Activated naive CD4-positive, alpha-beta T cell treated with anti-CD3 and anti-CD28 coated beads, Interleukin-2, amount 10 ng/mL, durations not matched to agents 7 days and 5 days (primary cell): ENCODE results near the gene PROX1.

Experiments used
- CTCF ChIA-PET: fragments of 350-600 bp; sonication (Branson Sonifier 250); formaldehyde crosslinking; loops from one replicate; lab custom pipeline; 2021; ENCODE audit warnings: antibody characterized with exemption; lab: Charles Lee
- DNase-seq: peaks from one replicate; pipeline ENCODE4 v3.0.0-alpha.2; 2020
- H3K27ac Mint-ChIP-seq: one replicate; pipeline ENCODE4 v1.8.0; 2021; ENCODE audit warnings: mild to moderate bottlenecking, moderate library complexity, mixed read lengths
- H3K27me3 Mint-ChIP-seq: one replicate; pipeline ENCODE4 v1.8.0; 2021; ENCODE audit warnings: mild to moderate bottlenecking, mixed read lengths
- H3K36me3 Mint-ChIP-seq: one replicate; pipeline ENCODE4 v1.8.0; 2021; ENCODE audit warnings: mixed read lengths
- H3K4me1 Mint-ChIP-seq: one replicate; pipeline ENCODE4 v1.8.0; 2021; ENCODE audit warnings: mixed read lengths
- H3K4me3 Mint-ChIP-seq: one replicate; pipeline ENCODE4 v1.8.0; 2021; ENCODE audit warnings: mild to moderate bottlenecking, moderate library complexity, mixed read lengths
- H3K9me3 Mint-ChIP-seq: one replicate; pipeline ENCODE4 v1.8.0; 2021; ENCODE audit warnings: mixed read lengths

The PROX1 gene

DNA sequence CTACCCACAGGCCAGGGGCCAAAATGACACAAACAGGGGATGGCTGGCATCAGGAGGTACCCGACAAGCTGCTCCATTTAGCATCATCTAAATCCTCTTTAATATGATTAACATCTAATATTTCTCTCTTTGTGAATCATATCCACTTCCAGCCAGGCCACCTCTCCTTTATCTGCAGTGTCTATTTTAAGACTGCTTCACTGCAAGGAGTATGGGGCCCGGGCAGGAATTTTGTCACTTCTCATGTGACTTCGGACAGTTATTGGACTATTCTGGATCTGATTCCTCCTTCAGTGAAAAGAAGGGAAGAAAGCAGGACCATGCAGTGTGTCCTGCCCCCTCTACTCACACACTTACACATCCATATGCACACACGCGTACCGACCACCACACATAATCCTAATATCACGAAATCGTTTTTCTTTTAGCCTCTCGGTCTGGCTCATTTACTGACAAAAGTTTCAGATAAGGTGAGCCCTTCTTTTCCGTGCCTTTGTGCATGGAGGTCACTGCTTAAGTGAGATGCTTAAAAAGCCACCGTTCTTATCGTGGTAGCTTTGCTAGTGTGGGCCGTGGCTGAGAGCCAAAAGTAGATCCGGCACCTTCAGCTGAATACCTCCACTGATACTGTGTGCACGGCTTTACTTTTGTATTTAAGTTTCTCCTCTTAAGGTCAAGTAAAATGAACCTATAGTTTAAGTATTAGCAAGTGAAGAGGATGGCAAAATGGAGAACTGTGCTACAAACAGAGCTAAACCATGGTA is 26.0 kb downstream of the PROX1 start:
- Mint-ChIP-seq H3K4me1 (peaks cover 5% of the 10 kb centered on the region), H3K27me3 (no peaks in the 10 kb centered on the region), H3K9me3 (no peaks in the 10 kb centered on the region), H3K27ac (no peak overlapping the region), H3K36me3 (no peaks in the 10 kb centered on the region), H3K4me3 (no peak overlapping the region)
- CTCF ChIA-PET = interaction anchor here (0.9 kb wide), 1 partner anchor 10 kb away, joined by 3 read pairs; no protein-coding TSS in a partner anchor
- no peak for DNase-seq

DNA sequence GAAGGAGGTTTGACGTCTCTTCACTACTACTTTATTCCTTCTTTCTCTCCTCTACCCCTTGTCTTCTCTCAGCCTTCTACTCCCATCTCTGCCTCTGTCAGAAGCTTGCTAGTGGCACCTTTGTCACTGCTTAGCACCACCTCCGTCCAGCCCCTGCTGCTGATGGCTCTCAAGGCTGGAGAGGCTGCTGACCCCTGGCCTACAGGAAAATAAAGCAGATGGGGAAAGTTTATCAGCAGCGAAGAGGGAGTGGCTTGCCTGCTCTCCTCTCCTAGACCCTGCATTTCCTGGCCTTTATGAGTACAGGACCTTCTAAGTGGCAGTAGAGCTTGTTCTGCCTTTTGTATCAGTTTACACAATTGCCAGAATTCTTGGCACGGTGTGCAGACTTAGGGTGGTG is 27.0 kb downstream of the PROX1 start:
- no peaks in the 10 kb centered on the region for H3K27me3 Mint-ChIP-seq
- DNase-seq = no peak
- H3K9me3 Mint-ChIP-seq = no peaks in the 10 kb centered on the region
- H3K36me3 Mint-ChIP-seq = no peaks in the 10 kb centered on the region
- peaks cover 11% of the 10 kb centered on the region for H3K4me1 Mint-ChIP-seq
- no peak overlapping the region for H3K27ac Mint-ChIP-seq
- CTCF ChIA-PET = no interaction called here
- H3K4me3 Mint-ChIP-seq = no peak overlapping the region

DNA sequence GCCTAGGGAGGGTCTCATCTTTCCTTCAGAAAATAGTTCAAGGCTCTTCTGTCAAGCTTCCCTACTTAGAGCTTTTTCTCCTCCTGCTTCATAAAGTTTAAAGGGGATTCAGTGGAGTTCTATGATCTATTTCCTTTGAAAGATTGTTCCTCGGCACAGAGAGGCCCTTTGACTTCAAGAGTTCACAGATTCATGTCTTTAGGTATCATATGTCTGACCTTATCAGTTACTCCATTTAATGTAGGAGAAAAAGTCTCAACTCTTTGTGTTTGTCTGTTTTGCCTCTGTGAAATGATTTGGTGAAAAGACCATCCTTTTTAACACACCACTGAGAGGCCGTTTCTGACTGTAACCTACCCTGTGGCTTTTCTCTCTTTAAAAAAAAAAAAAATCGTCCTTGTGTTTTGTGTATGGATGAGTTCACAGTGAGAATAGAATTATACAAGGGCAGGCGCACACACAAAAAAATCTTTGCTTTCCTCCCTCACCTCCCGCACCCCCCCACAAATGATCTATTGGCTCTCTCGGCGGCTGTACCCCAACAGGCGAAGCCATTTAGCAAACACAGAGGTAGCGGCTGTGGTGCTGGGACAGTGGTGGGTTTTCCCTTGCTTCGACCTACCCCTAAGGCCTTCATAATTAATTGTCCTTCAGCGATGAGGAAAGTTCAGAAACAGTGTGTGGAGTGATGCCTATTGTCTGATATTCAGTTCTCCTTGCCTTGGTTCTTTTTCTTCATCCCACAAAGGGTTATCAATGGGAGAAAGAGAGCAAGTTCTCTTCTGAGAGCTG is 29.6 kb downstream of the PROX1 start:
- no peak for DNase-seq
- Mint-ChIP-seq H3K4me1 (peaks cover 11% of the 10 kb centered on the region), H3K9me3 (no peaks in the 10 kb centered on the region), H3K27ac (no peak overlapping the region), H3K4me3 (no peak overlapping the region), H3K27me3 (no peaks in the 10 kb centered on the region), H3K36me3 (no peaks in the 10 kb centered on the region)
- CTCF ChIA-PET = no interaction called here

DNA sequence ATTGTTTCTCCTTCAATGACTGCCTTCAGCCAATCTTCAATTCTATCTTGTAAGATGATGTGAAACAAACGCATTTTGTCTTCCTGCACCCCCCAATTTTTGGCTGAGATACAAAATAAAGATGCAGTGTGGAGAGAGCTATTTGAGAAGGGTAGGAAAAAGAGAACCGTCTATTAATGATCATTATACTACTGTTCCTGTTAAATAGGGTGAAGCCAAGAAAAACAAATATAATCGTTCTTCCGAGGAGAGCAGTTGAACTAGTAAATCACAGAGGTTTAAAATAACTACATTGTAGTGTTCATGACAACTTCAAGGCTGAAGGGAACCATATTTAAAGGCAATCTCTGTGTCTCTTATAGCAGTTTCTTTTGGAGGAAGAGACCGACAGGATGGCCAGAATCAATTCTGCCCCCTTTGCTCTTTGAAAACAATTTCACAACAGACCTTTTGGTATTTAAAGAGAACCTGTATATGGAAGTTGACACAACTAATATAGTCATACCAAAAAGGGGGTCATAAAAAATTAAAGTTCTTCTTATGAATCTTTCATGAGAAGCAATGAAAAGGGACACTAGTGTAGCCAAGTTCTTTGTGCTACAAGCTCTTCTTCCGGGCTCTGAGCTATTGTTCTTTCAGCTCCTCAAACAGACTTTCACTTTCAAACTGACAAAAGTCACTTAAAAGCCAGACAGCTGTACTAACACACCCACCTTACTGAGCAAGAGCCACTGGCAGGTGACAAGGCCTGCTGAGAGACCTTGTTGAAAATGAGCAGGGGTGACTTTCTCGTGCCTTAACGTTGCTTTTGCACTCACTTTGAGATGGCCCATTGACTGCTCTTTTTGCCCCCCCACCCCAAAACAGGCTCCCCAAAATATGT is 30.9 kb downstream of the PROX1 start:
- Mint-ChIP-seq H3K4me3 (no peak overlapping the region), H3K27me3 (no peaks in the 10 kb centered on the region), H3K9me3 (no peaks in the 10 kb centered on the region), H3K4me1 (peaks cover 11% of the 10 kb centered on the region), H3K27ac (no peak overlapping the region), H3K36me3 (no peaks in the 10 kb centered on the region)
- DNase-seq = no peak
- CTCF ChIA-PET = no interaction called here

DNA sequence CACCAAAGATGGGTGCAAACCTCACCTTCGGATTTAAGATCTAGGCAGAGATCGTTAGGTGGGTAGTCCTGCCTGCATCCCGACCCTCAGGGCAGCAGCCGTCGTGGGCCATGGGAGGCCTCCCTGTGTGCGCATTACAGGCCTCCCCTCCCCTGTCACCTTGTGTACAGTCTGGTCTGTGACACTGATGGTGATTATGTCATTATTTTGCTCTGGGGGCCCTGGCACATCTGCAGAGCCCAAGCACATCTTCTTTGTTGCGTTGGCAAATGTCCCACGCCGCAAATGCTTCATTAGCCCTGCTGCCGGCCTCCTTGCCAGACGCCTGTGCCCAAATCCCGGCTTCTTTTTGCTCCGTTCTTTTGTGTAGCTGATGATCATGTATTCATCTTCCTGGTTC is 31.7 kb downstream of the PROX1 start:
- H3K9me3 Mint-ChIP-seq = no peaks in the 10 kb centered on the region
- CTCF ChIA-PET = no interaction called here
- no peak overlapping the region for H3K27ac Mint-ChIP-seq
- DNase-seq = no peak
- H3K4me3 Mint-ChIP-seq = no peak overlapping the region
- H3K36me3 Mint-ChIP-seq = no peaks in the 10 kb centered on the region
- no peaks in the 10 kb centered on the region for H3K27me3 Mint-ChIP-seq
- peaks cover 11% of the 10 kb centered on the region for H3K4me1 Mint-ChIP-seq

DNA sequence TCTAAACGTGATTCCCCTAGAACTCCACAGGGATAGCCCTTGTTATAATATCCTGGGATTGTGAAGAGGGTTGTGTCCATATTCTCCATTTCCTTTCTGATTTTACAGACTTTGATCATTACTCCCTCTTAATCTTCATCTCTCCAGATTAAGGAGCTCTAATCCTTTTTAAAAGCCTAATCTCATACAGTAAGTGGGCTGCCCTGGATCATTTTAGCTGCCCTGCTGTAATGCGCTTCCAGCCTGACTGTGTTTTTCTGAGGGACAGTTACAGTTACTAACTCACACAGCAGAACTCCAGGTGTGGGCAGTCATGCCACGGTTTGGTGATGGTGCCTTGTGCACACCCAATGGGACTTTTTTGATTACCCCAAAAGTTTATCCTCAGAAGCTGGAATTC is 33.5 kb downstream of the PROX1 start:
- Mint-ChIP-seq H3K27ac (no peak overlapping the region), H3K9me3 (no peaks in the 10 kb centered on the region), H3K27me3 (no peaks in the 10 kb centered on the region), H3K36me3 (no peaks in the 10 kb centered on the region), H3K4me1 (peaks cover 11% of the 10 kb centered on the region), H3K4me3 (no peak overlapping the region)
- CTCF ChIA-PET = no interaction called here
- no peak for DNase-seq

DNA sequence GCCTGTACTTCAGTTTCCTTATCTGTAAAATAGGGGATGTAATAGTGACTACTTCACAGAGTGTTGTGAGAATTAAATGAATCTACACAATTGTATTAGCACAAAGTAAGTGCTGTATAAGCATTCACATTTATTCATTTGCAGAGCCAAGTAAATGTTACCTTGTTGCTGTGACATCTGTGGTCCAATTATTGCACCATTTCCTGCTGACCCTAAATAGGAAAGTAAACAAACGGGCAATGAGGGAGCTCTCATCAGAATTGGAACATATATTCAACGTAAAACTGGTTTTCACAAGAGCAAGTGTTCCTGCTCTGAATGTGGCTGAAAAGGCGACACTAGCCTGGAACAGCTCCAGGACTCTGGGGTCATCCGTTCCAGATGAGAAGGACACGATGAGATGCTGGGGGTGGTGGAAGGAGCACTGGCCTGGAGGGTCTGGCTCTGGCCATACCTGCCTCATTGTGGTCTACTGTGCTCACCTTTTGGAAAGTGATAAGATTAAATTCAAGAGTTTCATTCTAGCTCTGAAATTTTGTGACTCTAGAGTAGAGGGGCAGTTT is 34.5 kb downstream of the PROX1 start:
- no peak for DNase-seq
- H3K4me1 Mint-ChIP-seq = peaks cover 11% of the 10 kb centered on the region
- H3K27me3 Mint-ChIP-seq = no peaks in the 10 kb centered on the region
- H3K9me3 Mint-ChIP-seq = no peaks in the 10 kb centered on the region
- no peak overlapping the region for H3K27ac Mint-ChIP-seq
- H3K4me3 Mint-ChIP-seq = no peak overlapping the region
- CTCF ChIA-PET = no interaction called here
- no peaks in the 10 kb centered on the region for H3K36me3 Mint-ChIP-seq

DNA sequence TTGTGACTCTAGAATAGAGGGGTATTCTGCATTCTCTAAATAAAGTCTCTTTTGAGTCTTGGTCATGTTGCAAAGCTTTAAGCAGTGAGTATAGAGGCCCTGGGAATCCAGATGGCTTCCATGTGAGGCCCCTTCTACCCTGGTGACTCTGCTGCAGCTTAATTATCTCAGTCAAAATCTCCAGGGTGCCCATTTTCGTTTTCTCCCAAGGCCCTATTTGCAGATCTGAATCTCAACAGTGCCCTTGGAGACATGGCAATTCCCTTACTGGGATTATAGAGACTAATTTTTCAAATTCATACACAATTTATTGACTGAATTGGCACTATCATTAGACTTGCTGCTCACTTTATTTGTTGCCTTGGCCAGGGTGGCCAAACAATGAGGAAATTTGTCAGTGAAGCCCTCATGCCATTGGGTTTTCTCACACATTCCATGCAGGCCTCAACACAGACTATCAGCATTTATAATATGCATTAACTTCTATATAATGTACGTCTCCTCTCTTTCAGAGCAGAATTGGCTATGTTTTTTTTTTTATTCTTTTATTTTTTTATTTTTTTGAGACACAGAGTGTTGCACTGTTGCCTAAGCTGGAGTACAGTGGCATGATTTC is 35.1 kb downstream of the PROX1 start:
- Mint-ChIP-seq H3K4me3 (no peak overlapping the region), H3K27ac (no peak overlapping the region), H3K27me3 (no peaks in the 10 kb centered on the region), H3K4me1 (peaks cover 11% of the 10 kb centered on the region), H3K9me3 (no peaks in the 10 kb centered on the region), H3K36me3 (no peaks in the 10 kb centered on the region)
- DNase-seq = no peak
- CTCF ChIA-PET = no interaction called here

DNA sequence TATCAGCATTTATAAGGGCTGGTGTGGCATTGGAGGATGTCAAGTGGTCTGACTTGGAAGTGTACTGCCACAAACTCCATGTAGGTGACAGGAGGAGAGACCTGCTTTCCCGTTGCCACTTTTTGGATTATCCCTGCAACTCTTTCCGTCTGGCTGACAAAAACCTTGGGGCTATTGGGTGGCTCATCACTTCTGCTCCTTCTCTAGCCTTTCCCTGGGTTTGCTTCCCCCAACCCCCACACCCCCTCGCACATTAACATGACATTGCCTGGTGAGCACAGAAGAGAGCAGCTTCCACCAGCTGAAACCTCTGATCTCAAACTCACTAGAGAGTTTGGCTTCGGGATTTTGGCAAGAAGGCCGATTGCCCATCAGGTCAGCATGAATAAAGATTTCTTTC is 39.2 kb downstream of the PROX1 start:
- Mint-ChIP-seq H3K9me3 (no peaks in the 10 kb centered on the region), H3K27ac (no peak overlapping the region), H3K4me1 (no peaks in the 10 kb centered on the region), H3K4me3 (no peak overlapping the region), H3K36me3 (no peaks in the 10 kb centered on the region), H3K27me3 (no peaks in the 10 kb centered on the region)
- DNase-seq = no peak
- CTCF ChIA-PET = no interaction called here

DNA sequence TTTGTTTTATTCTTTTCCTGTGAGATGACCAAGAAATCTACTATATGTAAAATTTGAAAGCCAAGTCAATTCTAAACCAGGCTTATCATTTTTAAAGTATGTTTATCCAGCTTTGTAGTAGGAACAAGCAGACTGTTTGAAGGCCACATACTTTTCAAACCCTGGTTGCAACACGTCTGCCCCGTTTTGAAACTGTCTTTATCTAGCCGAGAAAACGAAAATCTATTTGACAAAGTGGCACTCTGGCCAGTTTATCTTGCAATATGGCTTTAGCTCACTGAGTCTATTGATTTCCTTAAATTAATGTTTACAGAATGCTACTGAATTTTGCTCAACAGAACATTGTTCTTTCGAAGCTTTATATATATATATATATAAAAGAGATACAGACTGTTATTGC is 39.7 kb downstream of the PROX1 start:
- DNase-seq = no peak
- no peaks in the 10 kb centered on the region for H3K36me3 Mint-ChIP-seq
- H3K9me3 Mint-ChIP-seq = no peaks in the 10 kb centered on the region
- H3K4me3 Mint-ChIP-seq = no peak overlapping the region
- CTCF ChIA-PET = no interaction called here
- no peaks in the 10 kb centered on the region for H3K27me3 Mint-ChIP-seq
- H3K27ac Mint-ChIP-seq = no peak overlapping the region
- H3K4me1 Mint-ChIP-seq = no peaks in the 10 kb centered on the region

DNA sequence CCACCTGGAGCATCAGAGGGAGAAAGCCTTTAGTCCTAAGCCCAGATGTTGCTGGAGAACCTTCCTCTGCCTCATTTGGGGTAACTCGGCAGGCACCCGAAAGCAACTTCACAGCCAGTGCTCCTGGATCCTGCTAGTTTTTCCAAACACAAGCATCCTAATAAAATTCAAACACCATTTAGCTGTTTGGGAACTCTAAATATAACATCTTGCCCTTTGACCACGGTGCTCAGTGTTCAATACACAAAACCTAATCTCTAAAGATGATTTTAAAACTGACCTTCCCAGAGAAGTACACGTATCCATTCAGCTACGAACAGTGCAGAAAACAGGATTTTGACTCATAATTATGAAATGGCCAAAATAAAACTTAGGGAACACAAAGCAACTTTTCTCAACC is 40.3 kb downstream of the PROX1 start:
- Mint-ChIP-seq H3K4me3 (no peak overlapping the region), H3K36me3 (no peaks in the 10 kb centered on the region), H3K4me1 (no peaks in the 10 kb centered on the region), H3K27me3 (peaks cover 3% of the 10 kb centered on the region), H3K9me3 (no peaks in the 10 kb centered on the region), H3K27ac (no peak overlapping the region)
- DNase-seq = no peak
- CTCF ChIA-PET = no interaction called here

DNA sequence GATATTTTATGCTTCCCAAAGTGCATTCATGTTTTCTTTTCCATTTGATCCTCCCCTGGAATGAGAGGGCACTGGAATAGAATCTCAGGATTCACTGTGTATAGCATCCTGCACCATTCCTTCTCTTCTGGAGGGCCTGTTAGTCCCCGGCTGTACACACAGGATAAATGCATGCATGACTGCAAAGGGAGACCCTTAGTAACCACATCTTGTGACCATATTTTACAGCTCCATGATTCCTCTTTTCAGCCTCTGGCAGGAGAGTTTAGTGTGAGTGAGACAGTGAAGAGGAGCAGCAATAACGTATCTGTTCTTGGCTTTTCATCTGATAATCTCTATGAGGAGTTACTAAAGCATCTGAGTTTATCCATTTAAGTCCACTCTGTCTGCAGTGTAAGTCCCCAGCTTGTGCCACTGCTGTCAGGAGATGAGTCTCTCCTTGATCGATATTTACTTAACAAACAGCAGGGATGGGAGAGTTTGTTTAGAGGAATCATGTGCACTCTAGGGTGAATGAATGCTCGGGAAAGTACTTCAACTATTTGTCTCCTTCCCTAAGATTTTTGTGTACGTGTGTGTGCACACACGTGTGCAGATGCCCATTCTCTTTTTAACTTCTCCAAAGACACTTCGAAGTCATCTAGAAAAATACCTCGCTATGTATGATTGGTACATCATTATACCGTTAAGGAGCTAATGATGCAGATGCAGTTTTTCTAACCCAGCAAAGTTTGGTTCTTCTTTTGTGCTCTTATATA is 41.1 kb downstream of the PROX1 start:
- Mint-ChIP-seq H3K36me3 (no peaks in the 10 kb centered on the region), H3K9me3 (no peaks in the 10 kb centered on the region), H3K4me1 (no peaks in the 10 kb centered on the region), H3K4me3 (no peak overlapping the region), H3K27me3 (peaks cover 4% of the 10 kb centered on the region), H3K27ac (no peak overlapping the region)
- DNase-seq = no peak
- CTCF ChIA-PET = no interaction called here

DNA sequence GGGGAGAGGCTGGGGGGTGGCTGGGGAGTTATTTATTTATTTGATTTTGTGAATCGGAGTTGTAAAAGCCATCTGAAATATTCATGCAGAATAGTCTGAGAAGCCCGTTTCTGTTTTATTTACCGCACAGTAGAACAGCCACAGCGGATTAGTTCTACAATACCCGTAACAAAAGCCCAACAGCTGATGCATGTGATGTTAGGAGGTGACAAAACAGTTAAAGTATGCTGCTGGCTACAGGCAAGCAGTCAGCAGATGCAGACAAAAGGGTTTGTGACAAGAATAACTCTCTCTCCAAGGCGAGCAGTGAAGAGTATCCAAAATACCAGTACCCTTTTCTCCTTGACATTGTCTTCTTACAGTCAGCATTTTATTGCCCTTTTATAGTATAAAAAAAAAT is 42.0 kb downstream of the PROX1 start:
- Mint-ChIP-seq H3K9me3 (no peaks in the 10 kb centered on the region), H3K4me1 (no peaks in the 10 kb centered on the region), H3K36me3 (no peaks in the 10 kb centered on the region), H3K27me3 (peaks cover 4% of the 10 kb centered on the region), H3K4me3 (no peak overlapping the region), H3K27ac (no peak overlapping the region)
- CTCF ChIA-PET = no interaction called here
- DNase-seq = no peak
